Activated CD8-positive, alpha-beta T cell treated with anti-CD3 and anti-CD28 coated beads, Interleukin-2, amount 10 ng/mL, durations not matched to agents 7 days and 5 days (primary cell): ENCODE data around the gene SLC8B1. TPM values are rescaled to one million over a fixed set of nuclear protein-coding genes. Genes with fewer than 3 reads are reported as not detected.

ENCODE experiments used
- ATAC-seq: fragments of 150-1000 bp; cut with Tn5 transposase; one replicate; pipeline ENCODE4 v1.10.0; 2021; ENCODE audit warnings: moderate library complexity
- CTCF ChIA-PET: fragments of 350-600 bp; sonication (Branson Sonifier 250); formaldehyde crosslinking; loops from one replicate; lab custom pipeline; 2021; ENCODE audit warnings: antibody characterized with exemption; lab: Charles Lee
- POLR2A ChIA-PET: fragments of 350-600 bp; sonication (Branson Sonifier 250); formaldehyde crosslinking; loops from one replicate; lab custom pipeline; 2021; ENCODE audit warnings: antibody characterized with exemption; lab: Charles Lee
- DNase-seq: peaks from one replicate; pipeline ENCODE4 v3.0.0-alpha.2; 2020
- H3K27ac Mint-ChIP-seq: one replicate; pipeline ENCODE4 v1.8.0; 2021; ENCODE audit warnings: mild to moderate bottlenecking, mixed read lengths
- H3K27me3 Mint-ChIP-seq: one replicate; pipeline ENCODE4 v1.8.0; 2021; ENCODE audit warnings: low read depth, mixed read lengths
- H3K36me3 Mint-ChIP-seq: one replicate; pipeline ENCODE4 v1.8.0; 2021; ENCODE audit warnings: low read depth, mixed read lengths
- H3K4me1 Mint-ChIP-seq: one replicate; pipeline ENCODE4 v1.8.0; 2021; ENCODE audit warnings: low read depth, mixed read lengths
- H3K4me3 Mint-ChIP-seq: one replicate; pipeline ENCODE4 v1.8.0; 2021; ENCODE audit warnings: mild to moderate bottlenecking, mixed read lengths
- H3K9me3 Mint-ChIP-seq: one replicate; pipeline ENCODE4 v1.8.0; 2022; ENCODE audit warnings: mixed read lengths; ENCODE audit not compliant: insufficient read depth
- total RNA-seq, 2 experiments: library from RNA; stranded (reverse); gene quantifications; one replicate each; pipeline ENCODE4 v1.2.3, GENCODE V29; 2021

The SLC8B1 gene
- total RNA-seq, 2 experiments from 2014 or later = 23.8 to 24.7 TPM

DNA sequence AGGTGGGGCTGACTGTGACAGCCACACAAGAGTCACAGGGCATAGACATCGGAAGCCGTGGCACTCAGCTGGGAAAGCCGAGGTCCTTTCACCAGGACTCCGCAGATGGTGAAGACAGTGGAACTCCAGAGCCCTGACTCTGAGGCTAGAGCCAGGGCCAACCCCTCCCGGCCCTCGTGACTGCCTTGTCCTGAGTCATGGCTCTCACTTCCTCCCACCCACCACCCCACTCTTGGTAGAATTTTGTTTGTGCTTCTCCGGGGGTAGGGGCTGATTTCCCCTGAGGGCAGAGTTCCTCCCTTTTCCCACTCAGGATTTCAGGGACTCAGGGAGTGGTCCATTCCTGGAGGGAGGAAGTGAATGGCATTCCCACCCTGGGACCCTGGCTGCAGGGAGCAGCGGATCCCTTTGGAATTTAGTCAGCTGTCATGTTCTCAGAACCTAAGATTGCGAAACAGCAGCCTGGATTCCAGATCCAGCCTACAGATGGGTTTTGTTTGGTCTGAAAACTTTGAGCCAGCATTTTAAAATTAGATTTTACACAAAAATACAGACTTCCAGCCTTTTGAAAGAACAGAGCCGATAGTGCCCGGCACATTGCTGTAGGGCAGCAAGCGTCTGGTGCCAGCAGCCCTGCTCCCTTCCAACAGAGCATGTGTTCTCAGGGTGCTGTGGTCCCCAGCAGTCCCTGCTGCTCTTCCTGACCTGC, 62.9 kb downstream of the SLC8B1 start:
- Mint-ChIP-seq H3K36me3 (peaks cover 9% of the 10 kb centered on the region), H3K4me1 (no peaks in the 10 kb centered on the region), H3K27ac (no peak overlapping the region), H3K27me3 (no peaks in the 10 kb centered on the region), H3K9me3 (no peaks in the 10 kb centered on the region), H3K4me3 (no peak overlapping the region)
- ChIA-PET CTCF (no interaction called here), POLR2A (no interaction called here)
- DNase-seq (no peak), ATAC-seq (no peak)

GRCh38 chr12:113271466-113271852, 63.5 kb downstream of the SLC8B1 start:
- ATAC-seq = no peak
- H3K27me3 Mint-ChIP-seq = no peaks in the 10 kb centered on the region
- DNase-seq = no peak
- H3K27ac Mint-ChIP-seq = no peak overlapping the region
- H3K4me1 Mint-ChIP-seq = no peaks in the 10 kb centered on the region
- no peaks in the 10 kb centered on the region for H3K9me3 Mint-ChIP-seq
- ChIA-PET CTCF (interaction anchor here (1.6 kb wide), 1 partner anchor 34 kb away, joined by 4 read pairs; no protein-coding TSS in a partner anchor), POLR2A (no interaction called here)
- no peak overlapping the region for H3K4me3 Mint-ChIP-seq
- H3K36me3 Mint-ChIP-seq = peaks cover 11% of the 10 kb centered on the region

DNA sequence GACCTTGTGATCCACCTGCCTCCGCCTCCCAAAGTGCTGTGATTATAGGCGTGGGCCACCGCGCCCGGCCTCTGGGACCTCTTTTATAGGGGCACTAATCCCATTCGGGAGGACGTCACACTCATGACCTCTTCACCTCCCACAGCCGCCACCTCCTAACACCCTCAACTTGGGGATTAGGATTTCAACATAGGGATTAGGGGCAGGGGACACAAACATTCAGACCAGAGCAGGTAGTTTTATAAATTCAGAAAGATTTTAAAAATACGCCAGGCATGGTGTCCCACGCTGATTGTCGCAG, 64.2 kb downstream of the SLC8B1 start:
- no peak for ATAC-seq
- POLR2A ChIA-PET = no interaction called here
- peaks cover 18% of the 10 kb centered on the region for H3K36me3 Mint-ChIP-seq
- H3K4me3 Mint-ChIP-seq = no peak overlapping the region
- no peak overlapping the region for H3K27ac Mint-ChIP-seq
- H3K27me3 Mint-ChIP-seq = no peaks in the 10 kb centered on the region
- no peaks in the 10 kb centered on the region for H3K9me3 Mint-ChIP-seq
- no peaks in the 10 kb centered on the region for H3K4me1 Mint-ChIP-seq
- DNase-seq = no peak
- CTCF ChIA-PET = interaction anchor here (1.6 kb wide), 1 partner anchor 33 kb away, joined by 4 read pairs; no protein-coding TSS in a partner anchor

- H3K27me3 Mint-ChIP-seq = no peaks in the 10 kb centered on the region
- POLR2A ChIA-PET = no interaction called here
- H3K4me1 Mint-ChIP-seq = peaks cover 5% of the 10 kb centered on the region
- no peak for DNase-seq
- H3K27ac Mint-ChIP-seq = peak overlapping the region; percentile 49
- H3K36me3 Mint-ChIP-seq = peaks cover 22% of the 10 kb centered on the region
- CTCF ChIA-PET = no interaction called here
- no peak for ATAC-seq
- H3K4me3 Mint-ChIP-seq = no peak overlapping the region
- no peaks in the 10 kb centered on the region for H3K9me3 Mint-ChIP-seq
Measured at GRCh38 chr12:113269257-113269943, 65.5 kb downstream of the SLC8B1 start.

DNA sequence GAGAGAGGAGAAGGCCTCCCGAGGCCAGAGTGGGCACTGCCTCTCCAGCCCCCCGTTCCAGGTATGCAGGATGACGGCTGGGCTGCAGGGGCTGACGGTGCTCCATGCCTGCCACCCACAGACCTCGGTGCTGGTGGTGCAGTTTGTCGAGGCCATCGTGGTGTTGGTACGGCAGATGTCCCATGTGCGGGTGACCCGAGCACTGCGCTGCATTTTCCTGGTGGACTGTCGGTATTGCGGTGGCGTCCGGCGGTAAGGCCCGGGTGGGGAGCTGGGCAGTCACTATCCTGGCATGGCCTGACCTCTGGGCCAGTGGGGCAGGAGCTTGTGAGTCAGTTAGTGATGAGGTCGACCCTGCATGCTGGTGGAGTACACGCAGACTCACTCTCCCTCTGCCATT, 66.3 kb downstream of the SLC8B1 start:
- Mint-ChIP-seq H3K4me1 (peaks cover 13% of the 10 kb centered on the region), H3K36me3 (peaks cover 29% of the 10 kb centered on the region), H3K9me3 (no peaks in the 10 kb centered on the region), H3K27ac (no peak overlapping the region), H3K4me3 (no peak overlapping the region), H3K27me3 (no peaks in the 10 kb centered on the region)
- ATAC-seq (no peak), DNase-seq (no peak)
- ChIA-PET POLR2A (no interaction called here), CTCF (no interaction called here)

- POLR2A ChIA-PET = no interaction called here
- H3K9me3 Mint-ChIP-seq = no peaks in the 10 kb centered on the region
- ATAC-seq (no peak), DNase-seq (no peak)
- H3K4me1 Mint-ChIP-seq = peaks cover 18% of the 10 kb centered on the region
- no peak overlapping the region for H3K4me3 Mint-ChIP-seq
- H3K27ac Mint-ChIP-seq = no peak overlapping the region
- CTCF ChIA-PET = no interaction called here
- no peaks in the 10 kb centered on the region for H3K27me3 Mint-ChIP-seq
- peaks cover 30% of the 10 kb centered on the region for H3K36me3 Mint-ChIP-seq
Measured at GRCh38 chr12:113268136-113268535, 66.8 kb downstream of the SLC8B1 start.

DNA sequence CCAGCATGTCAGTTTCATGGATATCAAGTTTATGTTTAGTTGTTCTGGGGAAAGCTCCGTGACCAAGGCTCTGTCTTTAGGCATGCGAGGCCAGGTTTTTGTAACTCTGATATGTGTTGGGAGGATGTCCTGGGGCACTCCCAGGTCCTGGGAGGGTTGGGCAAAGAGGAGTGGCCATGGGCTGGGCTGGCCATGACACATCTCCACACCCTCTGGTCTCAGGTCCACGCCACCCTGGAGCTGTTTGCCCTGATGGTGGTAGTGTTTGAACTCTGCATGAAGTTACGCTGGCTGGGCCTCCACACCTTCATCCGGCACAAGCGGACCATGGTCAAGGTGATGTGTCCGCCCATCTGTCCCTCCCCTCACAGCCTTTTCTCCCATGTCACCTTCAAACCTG, 67.3 kb downstream of the SLC8B1 start:
- ChIA-PET CTCF (no interaction called here), POLR2A (no interaction called here)
- Mint-ChIP-seq H3K4me1 (peaks cover 22% of the 10 kb centered on the region), H3K4me3 (no peak overlapping the region), H3K27ac (peak overlapping the region; percentile 39), H3K36me3 (peaks cover 30% of the 10 kb centered on the region), H3K27me3 (no peaks in the 10 kb centered on the region), H3K9me3 (no peaks in the 10 kb centered on the region)
- ATAC-seq (no peak), DNase-seq (no peak)

GRCh38 chr12:113266106-113266895, 68.6 kb downstream of the SLC8B1 start:
- H3K4me3 Mint-ChIP-seq = no peak overlapping the region
- no peaks in the 10 kb centered on the region for H3K9me3 Mint-ChIP-seq
- ATAC-seq = no peak
- H3K27ac Mint-ChIP-seq = no peak overlapping the region
- CTCF ChIA-PET = interaction anchor here (0.8 kb wide), 1 partner anchor 92 kb away, joined by 3 read pairs; no protein-coding TSS in a partner anchor
- H3K4me1 Mint-ChIP-seq = peaks cover 32% of the 10 kb centered on the region
- POLR2A ChIA-PET = no interaction called here
- no peaks in the 10 kb centered on the region for H3K27me3 Mint-ChIP-seq
- peaks cover 30% of the 10 kb centered on the region for H3K36me3 Mint-ChIP-seq
- DNase-seq = no peak

GRCh38 chr12:113263431-113263963, 71.4 kb downstream of the SLC8B1 start:
- ATAC-seq = no peak
- no peaks in the 10 kb centered on the region for H3K27me3 Mint-ChIP-seq
- peak overlapping the region; percentile 63 for H3K27ac Mint-ChIP-seq
- H3K4me3 Mint-ChIP-seq = no peak overlapping the region
- DNase-seq = no peak
- peaks cover 47% of the 10 kb centered on the region for H3K4me1 Mint-ChIP-seq
- H3K36me3 Mint-ChIP-seq = peaks cover 33% of the 10 kb centered on the region
- H3K9me3 Mint-ChIP-seq = no peaks in the 10 kb centered on the region
- CTCF ChIA-PET = no interaction called here
- POLR2A ChIA-PET = no interaction called here

GRCh38 chr12:113262710-113263109, 72.2 kb downstream of the SLC8B1 start:
- POLR2A ChIA-PET = no interaction called here
- no peak for ATAC-seq
- Mint-ChIP-seq H3K9me3 (no peaks in the 10 kb centered on the region), H3K27me3 (no peaks in the 10 kb centered on the region), H3K4me1 (peaks cover 47% of the 10 kb centered on the region), H3K36me3 (peaks cover 31% of the 10 kb centered on the region), H3K27ac (peak overlapping the region; percentile 85), H3K4me3 (no peak overlapping the region)
- CTCF ChIA-PET = interaction anchor here (1.3 to 1.4 kb wide), 2 partner anchors 32 to 39 kb away, joined by 3 to 4 read pairs; no protein-coding TSS in a partner anchor
- no peak for DNase-seq

- POLR2A ChIA-PET = interaction anchor here (0.6 to 0.9 kb wide), 3 partner anchors 40 to 54 kb away, joined by 3 to 5 read pairs (median 4); no protein-coding TSS in a partner anchor
- peak; percentile 69 for DNase-seq
- no peaks in the 10 kb centered on the region for H3K9me3 Mint-ChIP-seq
- H3K36me3 Mint-ChIP-seq = peaks cover 29% of the 10 kb centered on the region
- H3K4me3 Mint-ChIP-seq = peak overlapping the region; percentile 44
- H3K4me1 Mint-ChIP-seq = peaks cover 47% of the 10 kb centered on the region
- CTCF ChIA-PET = interaction anchor here (1.0 to 2.4 kb wide), 4 partner anchors 29 to 40 kb away, joined by 3 to 13 read pairs (median 4); no protein-coding TSS in a partner anchor
- peak; percentile 76 for ATAC-seq
- peak overlapping the region; percentile 85 for H3K27ac Mint-ChIP-seq
- no peaks in the 10 kb centered on the region for H3K27me3 Mint-ChIP-seq
Measured at GRCh38 chr12:113261847-113262470, 73.0 kb downstream of the SLC8B1 start.
